ENCODE measurements around the gene TSPYL1.
A peak's percentile ranks its signal among the peaks of the same experiment; 100 is the strongest.

TSPYL1 gene

DNA sequence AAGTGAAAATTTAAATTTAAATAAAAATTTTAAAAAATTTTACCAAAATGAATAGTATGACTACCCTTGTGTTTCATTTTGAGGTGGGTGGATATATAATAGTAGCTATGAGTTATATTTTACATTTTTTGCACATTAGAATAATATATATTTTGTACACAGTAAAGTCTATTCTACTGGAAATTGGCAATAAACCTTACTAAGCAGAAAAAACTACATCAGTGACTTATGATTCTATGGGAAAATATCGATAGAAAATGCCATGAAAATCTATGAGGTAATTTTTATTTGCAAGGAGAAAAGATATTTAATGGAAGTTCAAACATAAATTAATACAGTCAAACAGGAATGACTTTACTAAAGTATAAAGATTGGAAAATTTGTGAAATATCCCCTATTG, 23.0 kb downstream of the TSPYL1 start:
- FAIRE-seq = no peak

DNA sequence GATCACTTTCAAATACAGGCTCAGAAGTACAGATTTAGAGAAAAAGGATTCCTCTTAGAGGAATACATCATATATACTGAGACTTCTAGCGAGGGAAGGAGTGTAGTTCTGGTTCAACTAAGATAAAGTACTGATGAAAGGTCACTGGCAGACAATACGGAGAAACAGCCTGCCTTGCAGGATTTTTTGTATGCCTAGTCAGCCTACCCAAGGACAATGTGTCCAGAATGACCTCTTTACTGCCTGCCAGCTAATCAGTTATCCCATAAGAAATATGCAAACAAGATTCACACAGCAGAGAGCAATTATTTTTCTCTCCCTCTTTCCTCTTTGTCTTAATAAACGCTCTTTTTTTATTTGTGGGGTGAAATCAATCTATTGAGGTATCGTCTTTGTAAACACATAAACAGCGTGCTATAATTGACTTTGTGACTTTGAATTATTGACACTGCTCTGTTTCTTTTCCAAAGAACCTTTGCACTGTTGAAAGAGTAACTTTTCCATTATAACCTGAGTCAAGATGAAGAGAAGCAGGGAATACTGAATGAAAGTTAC, 24.4 kb downstream of the TSPYL1 start:
- no peak for FAIRE-seq

DNA sequence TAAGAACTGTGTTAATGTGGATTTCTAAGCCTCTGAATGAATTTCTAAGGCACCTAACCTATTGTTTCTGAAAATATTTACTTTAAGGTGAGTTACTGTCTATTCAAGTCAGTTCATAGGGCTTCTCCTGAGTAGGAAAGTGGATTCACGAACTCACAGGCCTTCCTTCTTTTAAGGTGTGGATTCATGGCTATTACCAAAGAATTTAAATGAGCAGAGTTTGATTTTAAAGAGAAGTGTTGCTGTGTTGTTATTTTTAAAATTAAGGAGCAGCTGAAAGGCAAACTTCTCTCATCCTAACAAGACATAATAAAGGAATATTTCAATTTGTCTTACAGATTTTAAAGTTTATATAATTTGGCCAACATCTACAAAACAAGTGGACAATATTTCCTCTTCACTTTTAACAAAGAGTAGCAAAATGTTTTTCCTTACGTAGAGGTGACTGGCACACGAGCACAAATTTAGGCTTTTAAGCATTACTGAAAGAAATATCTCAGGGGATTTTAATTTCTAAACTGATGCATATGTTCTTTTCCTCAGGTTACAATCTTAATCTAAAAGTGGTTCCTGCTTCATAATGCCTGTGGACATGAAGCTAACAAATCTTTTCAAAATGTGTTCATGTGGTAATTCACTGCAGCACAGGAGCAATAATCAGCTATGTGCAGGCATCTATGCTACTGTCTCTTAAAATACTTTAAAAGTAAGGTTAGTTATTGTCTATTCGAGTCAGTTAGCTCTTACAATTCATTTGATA, 25.3 kb downstream of the TSPYL1 start:
- FAIRE-seq = no peak

DNA sequence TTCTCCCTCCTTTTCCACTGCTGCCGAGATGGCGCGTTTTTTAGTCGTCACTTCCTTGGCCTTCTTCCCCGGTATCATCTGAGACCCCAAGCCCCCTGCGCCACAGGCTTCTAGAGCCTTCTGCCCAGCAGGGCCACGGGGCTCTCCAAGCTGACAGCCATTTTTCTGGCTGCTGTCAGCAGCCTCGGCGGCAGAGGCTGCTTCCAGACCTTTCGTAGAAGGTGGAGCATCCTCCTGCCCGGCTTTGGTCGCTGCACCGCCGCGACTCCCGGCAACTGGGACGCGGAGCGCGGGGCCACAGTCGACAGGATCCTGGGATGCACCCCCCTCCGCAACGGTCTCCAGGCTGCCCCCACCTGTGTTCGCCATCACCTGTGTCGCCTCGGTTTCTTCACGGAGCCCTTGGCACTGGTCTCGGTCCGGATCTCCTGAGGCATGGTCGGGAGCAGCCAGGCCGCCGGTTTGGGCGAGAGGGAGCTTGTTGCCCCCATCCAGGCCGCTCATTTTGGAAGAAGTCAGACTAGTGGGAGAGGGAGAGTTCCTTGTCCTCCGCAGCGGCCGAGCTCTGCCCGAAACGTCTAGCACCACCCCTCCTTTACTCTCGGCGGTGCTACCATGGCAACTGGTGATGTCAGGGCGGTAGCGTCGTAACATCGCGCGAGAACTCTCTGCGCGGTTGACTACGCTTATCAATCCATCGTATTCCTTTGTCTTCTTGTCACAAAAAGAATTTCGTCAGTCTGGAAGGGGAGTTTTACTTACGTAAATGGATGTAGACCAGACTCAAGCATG, 26.0 kb downstream of the TSPYL1 start, which contains the start of gene TSPYL4:
TSS of gene TSPYL4 (minus strand) at position 571 of the 792 bp plus-strand sequence. CDS start at position 504, 67 bp downstream.
- FAIRE-seq = peak; percentile 72

DNA sequence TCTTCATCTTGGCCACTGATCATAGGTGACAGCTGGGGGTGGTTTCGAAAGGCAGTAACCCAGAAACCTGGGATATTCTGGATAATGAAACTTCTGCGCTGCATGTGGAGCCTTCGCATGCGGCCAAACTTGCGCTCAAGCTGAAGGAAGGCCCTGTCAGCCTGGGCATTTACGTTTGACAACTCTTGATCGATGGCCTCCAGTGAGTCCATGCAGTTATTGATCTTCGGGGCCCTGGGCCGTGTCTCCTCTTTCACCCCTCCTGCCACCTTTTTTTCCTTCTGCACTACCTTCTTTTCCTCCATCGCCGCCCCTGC, 26.6 kb downstream of the TSPYL1 start:
- FAIRE-seq = no peak

DNA sequence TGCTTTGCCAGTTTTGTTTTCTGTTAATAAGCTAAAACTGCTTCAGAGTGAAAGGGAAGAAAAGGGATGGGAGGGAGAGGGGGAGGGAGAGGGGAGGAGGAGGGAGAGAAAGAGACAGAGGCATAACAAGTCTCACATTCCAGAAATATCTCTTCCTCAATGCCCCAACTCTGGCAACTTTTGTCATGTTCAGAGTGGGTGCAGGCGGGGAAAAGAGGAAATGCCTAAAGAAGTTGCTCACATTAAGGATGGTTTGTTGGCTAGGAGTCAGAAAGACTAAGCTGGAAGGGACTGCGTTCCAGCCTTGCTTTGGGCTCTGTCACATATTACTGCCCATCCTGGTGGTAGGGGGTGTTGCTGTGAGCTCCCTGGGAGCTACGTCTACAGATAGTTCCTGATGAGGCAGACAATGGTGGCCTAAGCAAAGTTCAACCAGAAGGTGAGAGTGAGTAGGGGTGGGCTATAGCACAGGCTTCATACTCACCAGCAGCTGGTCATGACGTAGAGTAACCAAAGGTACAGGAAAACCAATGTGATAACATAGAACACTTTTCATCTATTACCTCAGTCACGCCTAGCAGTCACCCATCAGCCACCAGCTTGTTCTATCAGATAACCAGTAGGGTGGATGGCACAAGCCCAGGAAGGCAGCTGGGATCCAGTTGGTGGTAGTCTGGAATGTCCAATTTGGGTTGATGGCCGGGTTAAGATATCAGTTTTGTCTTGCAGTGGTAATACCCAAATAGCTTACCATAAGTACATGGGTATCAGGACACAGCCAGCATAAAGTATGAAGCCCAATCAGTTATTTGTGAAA, 28.0 kb downstream of the TSPYL1 start:
- FAIRE-seq = no peak

DNA sequence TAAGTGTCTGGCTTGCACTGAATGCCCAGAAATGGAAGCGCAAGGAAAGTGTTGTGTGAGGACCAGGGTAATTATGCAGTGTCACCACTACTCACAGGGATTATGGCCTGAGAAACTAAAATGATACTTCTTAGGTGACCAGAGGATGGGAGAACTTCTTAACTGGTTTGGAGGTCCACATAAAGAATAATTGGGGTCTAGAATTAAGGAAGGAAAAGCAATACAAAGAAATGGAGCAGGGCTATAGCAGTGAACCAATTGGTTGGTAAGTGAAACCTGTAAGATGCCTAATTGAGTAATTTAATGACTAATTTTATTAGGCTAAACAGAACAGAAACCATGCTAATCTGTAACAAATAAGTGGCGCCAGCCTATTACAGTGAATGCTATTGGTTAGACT, 31.2 kb downstream of the TSPYL1 start:
- FAIRE-seq = no peak

DNA sequence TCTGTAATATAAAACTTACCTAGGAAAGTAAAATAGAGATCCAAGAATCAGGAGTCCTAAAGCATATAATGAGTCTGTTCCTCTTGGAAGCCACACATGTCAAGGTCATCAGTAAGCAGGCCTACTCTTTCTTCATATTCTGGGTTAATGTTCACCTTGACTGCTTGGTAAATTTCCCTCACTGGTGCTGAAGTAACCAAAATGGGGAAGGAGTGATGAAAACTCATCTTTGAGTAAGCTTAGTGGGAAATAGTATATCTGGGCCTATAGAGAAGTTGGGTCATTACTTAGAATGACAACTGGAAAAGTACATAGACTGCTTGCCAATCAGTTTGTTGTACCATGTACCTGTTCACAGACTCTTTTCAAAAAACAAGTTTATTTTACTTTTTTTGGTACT, 32.4 kb downstream of the TSPYL1 start:
- FAIRE-seq = no peak

DNA sequence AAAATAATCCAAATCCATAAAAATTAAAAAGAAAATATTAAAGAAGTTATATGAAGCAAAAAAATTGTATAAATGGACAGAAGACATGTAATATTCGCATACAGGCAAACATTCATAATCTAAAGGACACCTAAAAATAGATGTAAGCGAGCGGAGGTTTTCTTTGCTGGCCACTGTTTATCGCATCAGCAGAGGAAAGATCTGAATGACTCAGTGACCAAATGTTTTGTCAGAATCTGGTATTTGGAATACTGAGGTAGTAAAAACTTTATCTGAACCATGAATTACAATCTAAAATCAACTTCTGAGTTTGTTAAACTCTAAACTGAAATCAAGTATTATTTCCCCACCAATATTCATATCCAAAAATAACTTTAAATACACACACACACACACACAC, 33.6 kb downstream of the TSPYL1 start:
- FAIRE-seq = no peak

DNA sequence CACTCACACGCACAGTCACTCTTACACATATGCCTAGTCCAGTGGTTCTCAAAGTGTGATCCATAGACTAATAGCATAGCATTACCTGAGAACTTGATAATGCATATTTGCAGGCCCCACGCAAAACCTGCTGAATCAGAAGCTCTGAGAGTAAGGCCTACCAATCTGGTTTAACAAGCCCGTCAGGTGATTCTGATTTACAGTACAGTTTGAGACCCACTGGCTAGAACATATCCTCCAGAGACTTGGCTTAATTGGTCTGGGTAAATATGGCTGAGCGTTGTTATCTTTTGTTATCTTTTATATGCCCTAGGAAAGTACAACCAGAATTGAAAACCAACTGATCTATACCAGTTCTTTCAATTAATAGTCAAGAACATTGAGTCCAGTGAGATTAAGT, 35.4 kb downstream of the TSPYL1 start:
- FAIRE-seq = no peak

DNA sequence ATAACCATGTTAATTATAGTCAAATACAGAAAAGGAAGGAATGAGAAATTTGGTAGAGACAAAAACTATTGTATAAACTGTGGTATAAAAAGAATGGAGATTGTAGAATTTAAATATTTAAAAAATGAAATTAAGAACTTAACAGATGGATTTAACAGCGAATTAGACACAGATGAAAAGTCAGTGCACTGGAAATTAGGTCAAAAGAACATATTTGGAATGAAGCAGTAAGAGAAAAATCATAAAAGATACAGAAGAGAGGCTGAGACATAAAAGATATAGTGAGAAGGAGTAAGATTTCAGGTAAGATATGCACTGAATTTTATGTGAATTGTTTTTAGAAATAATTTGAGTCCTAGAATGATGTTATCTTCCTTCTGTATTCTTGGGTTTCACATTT, 39.9 kb downstream of the TSPYL1 start:
- no peak for FAIRE-seq

DNA sequence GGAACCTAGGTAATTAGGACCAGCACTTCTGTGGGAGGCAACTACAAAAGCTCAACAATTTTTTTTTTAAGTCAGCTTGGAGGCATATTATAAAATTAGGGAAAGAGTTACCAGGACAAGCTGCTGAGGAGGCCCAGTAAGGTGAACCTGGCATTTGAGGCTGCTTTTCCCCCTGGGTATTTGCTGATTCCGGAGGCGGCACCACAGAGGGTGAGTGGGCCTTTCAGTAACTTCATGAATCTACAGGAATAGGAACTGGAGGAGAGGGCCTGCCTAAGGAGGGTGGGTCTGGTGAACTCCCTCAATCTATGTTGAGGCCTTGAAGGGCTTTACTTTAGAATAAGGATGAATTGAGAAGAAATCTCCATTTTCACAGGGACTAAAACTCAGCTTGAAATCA, 40.5 kb downstream of the TSPYL1 start:
- no peak for FAIRE-seq

DNA sequence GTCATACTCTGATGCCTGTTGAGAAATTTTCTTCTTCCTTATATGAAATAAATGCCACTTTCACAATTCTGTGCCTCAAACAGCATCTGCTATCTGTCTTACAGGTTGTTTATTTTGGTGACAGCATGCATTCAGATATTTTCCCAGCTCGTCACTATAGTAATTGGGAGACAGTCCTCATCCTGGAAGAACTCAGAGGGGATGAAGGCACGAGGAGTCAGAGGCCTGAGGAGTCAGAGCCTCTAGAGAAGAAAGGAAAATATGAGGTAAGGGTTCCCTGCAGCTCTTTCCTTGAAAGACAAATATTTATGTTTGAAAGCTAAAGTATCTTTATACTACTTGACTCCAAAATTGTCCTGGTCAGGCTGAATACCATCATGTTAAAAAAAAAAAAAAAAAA, 41.6 kb downstream of the TSPYL1 start:
- no peak for FAIRE-seq

DNA sequence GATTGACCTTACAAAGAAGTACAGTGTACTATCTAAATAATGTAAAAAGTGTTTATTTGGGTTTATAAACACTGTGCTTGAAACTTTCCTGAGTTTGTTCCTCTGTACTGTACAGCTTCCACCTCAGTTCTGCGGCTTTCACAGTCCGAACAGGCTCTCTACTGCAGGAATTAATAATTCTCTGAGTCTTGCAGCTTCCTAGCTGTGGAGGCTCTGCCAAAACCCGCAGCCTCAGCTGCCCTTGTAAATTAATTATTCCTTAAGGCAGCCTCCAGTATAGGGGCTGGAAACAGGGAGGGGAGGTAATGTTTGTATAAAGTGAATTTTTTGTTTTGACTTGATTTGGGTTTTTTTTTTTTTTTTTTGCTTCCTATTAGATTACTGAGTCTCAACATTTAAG, 45.0 kb downstream of the TSPYL1 start:
- FAIRE-seq = no peak

DNA sequence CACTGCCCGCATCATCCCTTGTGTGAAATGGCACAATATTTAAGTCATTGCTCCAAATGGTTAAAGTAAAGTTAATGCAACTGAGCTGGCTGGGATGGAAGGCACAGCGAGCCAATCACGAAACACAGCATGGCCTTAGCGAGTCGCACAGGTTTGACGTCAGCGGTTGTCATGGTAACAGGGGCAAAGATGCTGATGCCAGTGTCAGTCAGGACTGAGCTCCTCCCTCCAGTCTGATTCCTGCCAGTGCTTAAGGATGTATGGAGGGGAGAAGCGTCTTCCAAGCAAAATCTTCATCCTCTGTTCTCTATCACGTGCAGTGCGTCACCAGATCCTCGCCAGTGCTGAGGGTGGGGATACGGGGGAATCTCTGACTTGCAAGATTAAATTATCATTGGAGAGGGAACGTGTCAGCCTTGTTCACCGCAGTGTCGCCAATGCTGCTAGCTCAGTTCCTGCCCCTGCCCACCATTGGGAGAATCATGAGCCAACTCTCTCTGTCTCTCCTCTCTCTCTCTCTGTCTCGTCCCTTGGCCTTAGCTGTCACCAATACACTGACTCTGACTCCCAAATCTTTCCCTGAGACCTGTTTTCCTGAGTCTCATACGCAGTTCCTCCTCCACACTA, 50.3 kb downstream of the TSPYL1 start:
- FAIRE-seq = no peak
